ENCODE data around the gene NAT16. TPM values are rescaled to one million over a fixed set of nuclear protein-coding genes. Genes with fewer than 3 reads are reported as not detected.

The NAT16 gene
- total and polyA plus RNA-seq, 9 of the 15 experiments (the other 6 are each of a cell fraction or from before 2014, with no cell fraction given): 0.04 TPM; not detected in 8

DNA sequence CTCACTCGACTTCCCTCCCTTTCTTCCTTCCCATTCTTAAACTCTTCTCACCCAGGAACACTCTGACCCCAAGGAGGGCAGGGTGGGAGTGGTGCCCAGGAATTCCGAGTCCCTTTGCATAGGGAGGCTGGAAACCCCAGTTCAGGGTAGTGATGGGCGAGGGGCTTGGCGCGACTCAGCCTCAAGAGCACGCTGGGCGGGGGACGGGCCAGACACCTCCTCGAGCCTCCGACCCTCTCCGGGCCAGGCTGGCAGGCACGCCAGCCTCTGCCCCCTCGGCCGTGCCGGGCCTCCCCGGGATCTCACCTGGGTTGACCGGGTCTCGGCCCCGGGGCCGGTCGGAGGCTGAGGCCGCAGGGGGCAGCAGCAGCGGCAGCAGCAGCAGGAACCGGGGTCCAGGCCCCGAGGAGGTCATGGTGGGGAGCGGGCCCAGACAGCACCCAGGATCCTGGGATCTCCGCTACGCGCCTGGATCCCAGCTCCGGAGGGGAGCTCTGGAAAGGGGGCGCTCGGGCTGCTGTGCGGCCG, 36.8 kb upstream of the NAT16 start:
- H3K36me3 ChIP-seq (ENCODE audit: control insufficient read depth, insufficient read depth, low read length): peaks cover 39% of the 10 kb centered on the region; the same call in 2 of the 3 replicates
- H3K9me1 ChIP-seq (ENCODE audit: control insufficient read depth, insufficient read depth, low read length): peaks cover 6% of the 10 kb centered on the region
- no peak for FAIRE-seq
- CTCF ChIA-PET (ENCODE audit: low intra/inter-chr PET ratio): interaction anchor here (0.9 to 1.0 kb wide), 2 partner anchors 26 to 66 kb away, joined by 3 read pairs; no protein-coding TSS in a partner anchor
- peak; percentile 55 for ATAC-seq
- H3K27ac ChIP-seq (ENCODE audit: extremely low read depth, low read depth, low read length): peak overlapping the region; percentile 95
- no peaks in the 10 kb centered on the region for H3K9me3 ChIP-seq (replicated peaks; ENCODE audit: control insufficient read depth, insufficient read depth, low read depth, low read length)
- in situ Hi-C loops (cut with MboI): no loop called here
- POLR2A ChIA-PET: interaction anchor here (0.7 to 2.4 kb wide), 10 partner anchors 11 to 79 kb away, joined by 3 to 19 read pairs (median 4); partner anchors contain the start of gene CLDN15
- intact Hi-C loops (cut with micrococcal nuclease): loop anchor here (1.0 kb wide), 1 partner anchor 25 kb away; no protein-coding TSS in a partner anchor
- no peak for DNase-seq (ENCODE audit: extremely low read depth in 1 of 4, low spot score in 3 of 4)
- peaks cover 46% of the 10 kb centered on the region for H3K79me2 ChIP-seq (ENCODE audit: control insufficient read depth, insufficient read depth, low read length)
- H3K9ac ChIP-seq (ENCODE audit: insufficient read depth in 1 of 2, low read depth in 2 of 2, low read length in 2 of 2): peak overlapping the region; percentile 88 to 92
- H3K4me3 ChIP-seq: peak overlapping the region; percentile 67
- peak overlapping the region; percentile 97 for H2AFZ ChIP-seq (ENCODE audit: low read depth, low read length)
- BruUV-seq (replicated peaks): no TSS peak
- H3K4me2 ChIP-seq (ENCODE audit: insufficient read depth, low read length): peak overlapping the region; percentile 96
- H4K20me1 ChIP-seq (replicated peaks; ENCODE audit: control insufficient read depth, insufficient read depth, low read length): no peaks in the 10 kb centered on the region
- under 1% methylated on average over 26 of the region's 34 CpGs for WGBS (ENCODE audit: insufficient coverage, low coverage, missing lambda C conversion rate)
- H3K4me1 ChIP-seq (replicated peaks in 1 of 2; ENCODE audit: control insufficient read depth in 2 of 2, insufficient read depth in 2 of 2, low read length in 2 of 2): peaks cover 22 to 39% of the 10 kb centered on the region in 2 experiments
- no peaks in the 10 kb centered on the region for H3K27me3 ChIP-seq (ENCODE audit: control insufficient read depth in 2 of 2, insufficient read depth in 2 of 2, low read length in 2 of 2)
- TF ChIP-seq, protein P1, sequence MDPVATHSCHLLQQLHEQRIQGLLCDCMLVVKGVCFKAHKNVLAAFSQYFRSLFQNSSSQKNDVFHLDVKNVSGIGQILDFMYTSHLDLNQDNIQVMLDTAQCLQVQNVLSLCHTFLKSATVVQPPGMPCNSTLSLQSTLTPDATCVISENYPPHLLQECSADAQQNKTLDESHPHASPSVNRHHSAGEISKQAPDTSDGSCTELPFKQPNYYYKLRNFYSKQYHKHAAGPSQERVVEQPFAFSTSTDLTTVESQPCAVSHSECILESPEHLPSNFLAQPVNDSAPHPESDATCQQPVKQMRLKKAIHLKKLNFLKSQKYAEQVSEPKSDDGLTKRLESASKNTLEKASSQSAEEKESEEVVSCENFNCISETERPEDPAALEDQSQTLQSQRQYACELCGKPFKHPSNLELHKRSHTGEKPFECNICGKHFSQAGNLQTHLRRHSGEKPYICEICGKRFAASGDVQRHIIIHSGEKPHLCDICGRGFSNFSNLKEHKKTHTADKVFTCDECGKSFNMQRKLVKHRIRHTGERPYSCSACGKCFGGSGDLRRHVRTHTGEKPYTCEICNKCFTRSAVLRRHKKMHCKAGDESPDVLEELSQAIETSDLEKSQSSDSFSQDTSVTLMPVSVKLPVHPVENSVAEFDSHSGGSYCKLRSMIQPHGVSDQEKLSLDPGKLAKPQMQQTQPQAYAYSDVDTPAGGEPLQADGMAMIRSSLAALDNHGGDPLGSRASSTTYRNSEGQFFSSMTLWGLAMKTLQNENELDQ (CRISPR knock-in tag; IDR thresholded peaks at IDR 0.05; ENCODE audit: borderline replicate concordance): no peak
- TF ChIP-seq SAP30 (IDR thresholded peaks at IDR 0.05; ENCODE audit: borderline replicate concordance, insufficient read depth, low read depth, low read length, poor library complexity, severe bottlenecking): peak; percentile 20
- TF ChIP-seq, protein P2, sequence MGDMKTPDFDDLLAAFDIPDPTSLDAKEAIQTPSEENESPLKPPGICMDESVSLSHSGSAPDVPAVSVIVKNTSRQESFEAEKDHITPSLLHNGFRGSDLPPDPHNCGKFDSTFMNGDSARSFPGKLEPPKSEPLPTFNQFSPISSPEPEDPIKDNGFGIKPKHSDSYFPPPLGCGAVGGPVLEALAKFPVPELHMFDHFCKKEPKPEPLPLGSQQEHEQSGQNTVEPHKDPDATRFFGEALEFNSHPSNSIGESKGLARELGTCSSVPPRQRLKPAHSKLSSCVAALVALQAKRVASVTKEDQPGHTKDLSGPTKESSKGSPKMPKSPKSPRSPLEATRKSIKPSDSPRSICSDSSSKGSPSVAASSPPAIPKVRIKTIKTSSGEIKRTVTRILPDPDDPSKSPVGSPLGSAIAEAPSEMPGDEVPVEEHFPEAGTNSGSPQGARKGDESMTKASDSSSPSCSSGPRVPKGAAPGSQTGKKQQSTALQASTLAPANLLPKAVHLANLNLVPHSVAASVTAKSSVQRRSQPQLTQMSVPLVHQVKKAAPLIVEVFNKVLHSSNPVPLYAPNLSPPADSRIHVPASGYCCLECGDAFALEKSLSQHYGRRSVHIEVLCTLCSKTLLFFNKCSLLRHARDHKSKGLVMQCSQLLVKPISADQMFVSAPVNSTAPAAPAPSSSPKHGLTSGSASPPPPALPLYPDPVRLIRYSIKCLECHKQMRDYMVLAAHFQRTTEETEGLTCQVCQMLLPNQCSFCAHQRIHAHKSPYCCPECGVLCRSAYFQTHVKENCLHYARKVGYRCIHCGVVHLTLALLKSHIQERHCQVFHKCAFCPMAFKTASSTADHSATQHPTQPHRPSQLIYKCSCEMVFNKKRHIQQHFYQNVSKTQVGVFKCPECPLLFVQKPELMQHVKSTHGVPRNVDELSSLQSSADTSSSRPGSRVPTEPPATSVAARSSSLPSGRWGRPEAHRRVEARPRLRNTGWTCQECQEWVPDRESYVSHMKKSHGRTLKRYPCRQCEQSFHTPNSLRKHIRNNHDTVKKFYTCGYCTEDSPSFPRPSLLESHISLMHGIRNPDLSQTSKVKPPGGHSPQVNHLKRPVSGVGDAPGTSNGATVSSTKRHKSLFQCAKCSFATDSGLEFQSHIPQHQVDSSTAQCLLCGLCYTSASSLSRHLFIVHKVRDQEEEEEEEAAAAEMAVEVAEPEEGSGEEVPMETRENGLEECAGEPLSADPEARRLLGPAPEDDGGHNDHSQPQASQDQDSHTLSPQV (IDR thresholded peaks at IDR 0.05): peak; percentile 43
- TF ChIP-seq HNRNPUL1 (IDR thresholded peaks at IDR 0.05; ENCODE audit: low read length): no peak
- TF ChIP-seq NR4A1 (CRISPR knock-in tag; IDR thresholded peaks at IDR 0.05): no peak
- 0 out of 2 replicates have a peak, but pooled peaks have one; percentile 36 for TF ChIP-seq NR4A1 (tag; IDR thresholded peaks at IDR 0.05)
- TF ChIP-seq, protein P3, sequence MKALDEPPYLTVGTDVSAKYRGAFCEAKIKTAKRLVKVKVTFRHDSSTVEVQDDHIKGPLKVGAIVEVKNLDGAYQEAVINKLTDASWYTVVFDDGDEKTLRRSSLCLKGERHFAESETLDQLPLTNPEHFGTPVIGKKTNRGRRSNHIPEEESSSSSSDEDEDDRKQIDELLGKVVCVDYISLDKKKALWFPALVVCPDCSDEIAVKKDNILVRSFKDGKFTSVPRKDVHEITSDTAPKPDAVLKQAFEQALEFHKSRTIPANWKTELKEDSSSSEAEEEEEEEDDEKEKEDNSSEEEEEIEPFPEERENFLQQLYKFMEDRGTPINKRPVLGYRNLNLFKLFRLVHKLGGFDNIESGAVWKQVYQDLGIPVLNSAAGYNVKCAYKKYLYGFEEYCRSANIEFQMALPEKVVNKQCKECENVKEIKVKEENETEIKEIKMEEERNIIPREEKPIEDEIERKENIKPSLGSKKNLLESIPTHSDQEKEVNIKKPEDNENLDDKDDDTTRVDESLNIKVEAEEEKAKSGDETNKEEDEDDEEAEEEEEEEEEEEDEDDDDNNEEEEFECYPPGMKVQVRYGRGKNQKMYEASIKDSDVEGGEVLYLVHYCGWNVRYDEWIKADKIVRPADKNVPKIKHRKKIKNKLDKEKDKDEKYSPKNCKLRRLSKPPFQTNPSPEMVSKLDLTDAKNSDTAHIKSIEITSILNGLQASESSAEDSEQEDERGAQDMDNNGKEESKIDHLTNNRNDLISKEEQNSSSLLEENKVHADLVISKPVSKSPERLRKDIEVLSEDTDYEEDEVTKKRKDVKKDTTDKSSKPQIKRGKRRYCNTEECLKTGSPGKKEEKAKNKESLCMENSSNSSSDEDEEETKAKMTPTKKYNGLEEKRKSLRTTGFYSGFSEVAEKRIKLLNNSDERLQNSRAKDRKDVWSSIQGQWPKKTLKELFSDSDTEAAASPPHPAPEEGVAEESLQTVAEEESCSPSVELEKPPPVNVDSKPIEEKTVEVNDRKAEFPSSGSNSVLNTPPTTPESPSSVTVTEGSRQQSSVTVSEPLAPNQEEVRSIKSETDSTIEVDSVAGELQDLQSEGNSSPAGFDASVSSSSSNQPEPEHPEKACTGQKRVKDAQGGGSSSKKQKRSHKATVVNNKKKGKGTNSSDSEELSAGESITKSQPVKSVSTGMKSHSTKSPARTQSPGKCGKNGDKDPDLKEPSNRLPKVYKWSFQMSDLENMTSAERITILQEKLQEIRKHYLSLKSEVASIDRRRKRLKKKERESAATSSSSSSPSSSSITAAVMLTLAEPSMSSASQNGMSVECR (CRISPR knock-in tag; IDR thresholded peaks at IDR 0.05): no peak
- peak; percentile 59; the same call in 1 of the 2 replicates for TF ChIP-seq PHF8 (IDR thresholded peaks at IDR 0.05; ENCODE audit: borderline replicate concordance, low read length)
- TF ChIP-seq RNF2 (IDR thresholded peaks at IDR 0.05): no peak
